Muscle of leg (tissue), 11 donors: ENCODE results near the gene USP21. TPM values are rescaled to one million over a fixed set of nuclear protein-coding genes. Genes with fewer than 3 reads are reported as not detected.
A peak's percentile ranks its signal among the peaks of the same experiment; 100 is the strongest.

Experiments
- DNase-seq: peaks from one replicate; pipeline ENCODE4 v3.0.0; 2013
- H3K27ac ChIP-seq: one replicate; pipeline ENCODE4 v1.5.1; 2013; ENCODE audit warnings: mild to moderate bottlenecking, low read length, control low read depth
- H3K27me3 ChIP-seq: one replicate; pipeline ENCODE4 v1.6.1; 2013; ENCODE audit warnings: low read length; ENCODE audit not compliant: control insufficient read depth, insufficient read depth
- H3K36me3 ChIP-seq: one replicate; pipeline ENCODE4 v1.6.1; 2013; ENCODE audit warnings: low read length; ENCODE audit not compliant: control insufficient read depth, insufficient read depth
- H3K4me1 ChIP-seq: one replicate; pipeline ENCODE4 v1.6.1; 2013; ENCODE audit warnings: low read length; ENCODE audit not compliant: control insufficient read depth, insufficient read depth
- H3K4me3 ChIP-seq: one replicate; pipeline ENCODE4 v1.5.1; 2013; ENCODE audit warnings: low read length, control low read depth
- H3K9me3 ChIP-seq: replicated peaks from 2 replicates; pipeline ENCODE4 v1.6.1; 2013; ENCODE audit warnings: low read depth, low read length; ENCODE audit not compliant: control insufficient read depth
- WGBS: methylation state at CpG from one replicate; pipeline ENCODE4 v1.1.5; 2013; ENCODE audit warnings: missing lambda C conversion rate; ENCODE audit not compliant: insufficient coverage; 5-methylcytosine and 5-hydroxymethylcytosine counted together
- polyA plus RNA-seq, 8 donors: library from polyadenylated mRNA; unstranded; fragments of 120-200 nt; gene quantifications; one replicate each; pipeline versions ENCODE4 v1.2.1 to v1.2.3, GENCODE V29; 2013; ENCODE audit warnings: inconsistent platforms in 1 of 8, low replicate concordance in 1 of 8; ENCODE audit not compliant: insufficient read length in 8 of 8, insufficient read depth in 1 of 8
- total RNA-seq: library from RNA; stranded (reverse); fragments of 120-200 nt; gene quantifications from one replicate; pipeline ENCODE4 v1.2.4, GENCODE V29; 2013

USP21 gene
- total and polyA plus RNA-seq, 9 donors = 10.4 to 36.2 (median 26.2) TPM

GRCh38 chr1:161199506-161200139 lies 40.3 kb downstream of the USP21 start:
- peak; percentile 69 for DNase-seq
- peaks cover 76% of the 10 kb centered on the region for H3K4me1 ChIP-seq
- WGBS = 14% methylated on average over 2 of the region's 5 CpGs

GRCh38 chr1:161200421-161200991 lies 41.2 kb downstream of the USP21 start:
- Histone ChIP-seq H3K4me3 (no peak overlapping the region), H3K9me3 (no peaks in the 10 kb centered on the region), H3K27ac (peak overlapping the region; percentile 99), H3K36me3 (peaks cover 18% of the 10 kb centered on the region), H3K4me1 (peaks cover 71% of the 10 kb centered on the region), H3K27me3 (no peaks in the 10 kb centered on the region)
- DNase-seq = no peak
- 69% methylated on average over 3 of the region's 5 CpGs for WGBS

More at GRCh38 chr1:161199506-161200139, 40.3 kb downstream of the USP21 start:
- no peaks in the 10 kb centered on the region for H3K27me3 ChIP-seq
- no peaks in the 10 kb centered on the region for H3K9me3 ChIP-seq
- no peak overlapping the region for H3K4me3 ChIP-seq
- peak overlapping the region; percentile 99 for H3K27ac ChIP-seq
- H3K36me3 ChIP-seq = peaks cover 23% of the 10 kb centered on the region

- H3K9me3 ChIP-seq = no peaks in the 10 kb centered on the region
- H3K27ac ChIP-seq = peak overlapping the region; percentile 99
- WGBS = 20% methylated on average over 2 of the region's 13 CpGs
- peak overlapping the region; percentile 94 for H3K4me3 ChIP-seq
- H3K36me3 ChIP-seq = peaks cover 11% of the 10 kb centered on the region
- no peaks in the 10 kb centered on the region for H3K27me3 ChIP-seq
- H3K4me1 ChIP-seq = peaks cover 64% of the 10 kb centered on the region
- DNase-seq = peak; percentile 89
These were observed 41.9 kb downstream of the USP21 start for GRCh38 chr1:161200992-161201835.

GRCh38 chr1:161201836-161202712 lies 42.8 kb downstream of the USP21 start, which contains the start of gene NDUFS2:
Gene NDUFS2, plus strand, starts transcription at chr1:161202367. Its CDS starts 19 bp downstream, at chr1:161202386.
- H3K4me3 ChIP-seq = peak within 1 kb of the TSS; percentile 94
- peaks cover 16% of the 10 kb centered on the region for H3K36me3 ChIP-seq
- H3K4me1 ChIP-seq = peaks cover 55% of the 10 kb centered on the region
- 1% methylated on average over 51 of the region's 53 CpGs for WGBS
- peak within 1 kb of the TSS; percentile 99 for H3K27ac ChIP-seq
- H3K27me3 ChIP-seq = no peaks in the 10 kb centered on the region
- DNase-seq = peak; percentile 100
- no peaks in the 10 kb centered on the region for H3K9me3 ChIP-seq

- Histone ChIP-seq H3K36me3 (peaks cover 47% of the 10 kb centered on the region), H3K4me3 (no peak overlapping the region), H3K4me1 (peaks cover 12% of the 10 kb centered on the region), H3K27me3 (no peaks in the 10 kb centered on the region), H3K27ac (peak overlapping the region; percentile 63), H3K9me3 (no peaks in the 10 kb centered on the region)
- 85% methylated on average over 10 of the region's 12 CpGs for WGBS
- no peak for DNase-seq
These were observed 47.3 kb downstream of the USP21 start for GRCh38 chr1:161206411-161207140.

GRCh38 chr1:161207173-161207572 lies 47.9 kb downstream of the USP21 start:
- DNase-seq = peak; percentile 56
- Histone ChIP-seq H3K9me3 (no peaks in the 10 kb centered on the region), H3K27ac (no peak overlapping the region), H3K27me3 (no peaks in the 10 kb centered on the region), H3K4me3 (no peak overlapping the region), H3K36me3 (peaks cover 53% of the 10 kb centered on the region), H3K4me1 (peaks cover 8% of the 10 kb centered on the region)
- WGBS = 67% methylated on average over 5 of the region's 8 CpGs

GRCh38 chr1:161209790-161210409 lies 50.6 kb downstream of the USP21 start:
- Histone ChIP-seq H3K27me3 (no peaks in the 10 kb centered on the region), H3K27ac (no peak overlapping the region), H3K4me3 (no peak overlapping the region), H3K36me3 (peaks cover 70% of the 10 kb centered on the region), H3K4me1 (no peaks in the 10 kb centered on the region), H3K9me3 (no peaks in the 10 kb centered on the region)
- DNase-seq = peak; percentile 76
- 35% methylated on average over 6 of the region's 11 CpGs for WGBS

- H3K27ac ChIP-seq = no peak overlapping the region
- 82% methylated on average over 5 of the region's 9 CpGs for whole genome bisulfite sequencing
- no peaks in the 10 kb centered on the region for H3K9me3 ChIP-seq
- H3K4me3 ChIP-seq = no peak overlapping the region
- H3K4me1 ChIP-seq = peaks cover 3% of the 10 kb centered on the region
- peaks cover 52% of the 10 kb centered on the region for H3K36me3 ChIP-seq
- no peaks in the 10 kb centered on the region for H3K27me3 ChIP-seq
- no peak for DNase-seq
These were observed 55.1 kb downstream of the USP21 start for GRCh38 chr1:161214369-161214768.

GRCh38 chr1:161215076-161215475 lies 55.8 kb downstream of the USP21 start, which contains the start of gene FCER1G:
Gene FCER1G, plus strand, starts transcription at chr1:161215295. Its CDS starts 27 bp downstream, at chr1:161215322.
- WGBS = 48% methylated on average over 8 of the region's 10 CpGs

More at GRCh38 chr1:161215076-161215475, 55.8 kb downstream of the USP21 start, which contains the start of gene FCER1G:
- Histone ChIP-seq H3K9me3 (no peaks in the 10 kb centered on the region), H3K36me3 (peaks cover 45% of the 10 kb centered on the region), H3K4me1 (peaks cover 3% of the 10 kb centered on the region), H3K27ac (peak within 1 kb of the TSS; percentile 20), H3K4me3 (peak within 1 kb of the TSS; percentile 34), H3K27me3 (no peaks in the 10 kb centered on the region)
- peak; percentile 69 for DNase-seq
